WI38 (cell line): ENCODE data around the gene TCF7L2.

Experiments used
- H3K4me3 ChIP-seq: 2 replicates; pipeline ENCODE4 v1.5.1; 2011; ENCODE audit warnings: low read depth, mild to moderate bottlenecking, control low read depth, low read length
- TF ChIP-seq, protein P1 (sequence below): IDR thresholded peaks from 2 replicates; pipeline ENCODE4 v1.5.1; 2012; ENCODE audit warnings: low read depth, mild to moderate bottlenecking, control low read depth, low read length

TCF7L2 gene

DNA sequence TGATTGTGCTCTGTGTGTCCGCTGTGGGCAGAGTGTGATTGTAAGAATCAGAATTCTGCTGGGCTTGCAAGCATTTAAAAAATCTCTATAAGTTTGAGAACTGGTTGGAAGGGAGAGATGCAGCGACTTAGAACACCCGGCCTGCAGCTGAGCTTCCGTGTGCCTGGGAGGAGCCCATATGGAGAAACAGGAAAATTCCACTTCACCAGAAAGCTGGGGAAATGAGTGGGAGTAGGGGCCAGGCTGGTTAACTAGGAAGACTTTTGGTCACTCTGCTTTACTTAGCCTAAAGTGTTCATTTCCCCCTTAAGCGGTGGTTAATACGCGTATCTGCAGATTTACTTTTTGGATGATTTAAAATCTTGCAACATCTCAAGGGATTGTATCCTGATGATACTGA is 72.2 kb downstream of the TCF7L2 start:
- TF ChIP-seq, protein P1, sequence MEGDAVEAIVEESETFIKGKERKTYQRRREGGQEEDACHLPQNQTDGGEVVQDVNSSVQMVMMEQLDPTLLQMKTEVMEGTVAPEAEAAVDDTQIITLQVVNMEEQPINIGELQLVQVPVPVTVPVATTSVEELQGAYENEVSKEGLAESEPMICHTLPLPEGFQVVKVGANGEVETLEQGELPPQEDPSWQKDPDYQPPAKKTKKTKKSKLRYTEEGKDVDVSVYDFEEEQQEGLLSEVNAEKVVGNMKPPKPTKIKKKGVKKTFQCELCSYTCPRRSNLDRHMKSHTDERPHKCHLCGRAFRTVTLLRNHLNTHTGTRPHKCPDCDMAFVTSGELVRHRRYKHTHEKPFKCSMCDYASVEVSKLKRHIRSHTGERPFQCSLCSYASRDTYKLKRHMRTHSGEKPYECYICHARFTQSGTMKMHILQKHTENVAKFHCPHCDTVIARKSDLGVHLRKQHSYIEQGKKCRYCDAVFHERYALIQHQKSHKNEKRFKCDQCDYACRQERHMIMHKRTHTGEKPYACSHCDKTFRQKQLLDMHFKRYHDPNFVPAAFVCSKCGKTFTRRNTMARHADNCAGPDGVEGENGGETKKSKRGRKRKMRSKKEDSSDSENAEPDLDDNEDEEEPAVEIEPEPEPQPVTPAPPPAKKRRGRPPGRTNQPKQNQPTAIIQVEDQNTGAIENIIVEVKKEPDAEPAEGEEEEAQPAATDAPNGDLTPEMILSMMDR = no peak
- H3K4me3 ChIP-seq = no peak overlapping the region

DNA sequence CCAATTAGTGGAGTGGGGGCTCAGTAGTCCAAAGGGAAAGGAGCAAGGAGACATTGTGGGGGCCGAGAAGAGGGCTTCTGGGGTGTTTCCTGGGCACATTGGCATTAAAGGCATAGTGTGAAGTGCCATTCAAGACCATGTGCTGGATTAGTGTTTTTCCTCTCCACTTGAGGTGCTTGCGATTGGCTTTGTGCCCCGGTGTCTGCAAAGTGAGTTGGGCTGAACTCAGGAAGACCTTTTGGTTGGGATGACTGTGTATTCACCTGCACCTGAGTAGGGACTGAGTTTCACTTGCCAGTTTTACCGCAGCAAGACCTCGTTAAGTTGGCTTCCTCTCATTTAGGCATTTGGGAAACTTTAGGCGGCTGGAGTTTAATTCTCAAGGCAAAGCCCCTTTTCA is 73.0 kb downstream of the TCF7L2 start:
- no peak overlapping the region for H3K4me3 ChIP-seq
- TF ChIP-seq, protein P1 = no peak

GRCh38 chr10:113024930-113025329 is 74.9 kb downstream of the TCF7L2 start:
- no peak overlapping the region for H3K4me3 ChIP-seq

DNA sequence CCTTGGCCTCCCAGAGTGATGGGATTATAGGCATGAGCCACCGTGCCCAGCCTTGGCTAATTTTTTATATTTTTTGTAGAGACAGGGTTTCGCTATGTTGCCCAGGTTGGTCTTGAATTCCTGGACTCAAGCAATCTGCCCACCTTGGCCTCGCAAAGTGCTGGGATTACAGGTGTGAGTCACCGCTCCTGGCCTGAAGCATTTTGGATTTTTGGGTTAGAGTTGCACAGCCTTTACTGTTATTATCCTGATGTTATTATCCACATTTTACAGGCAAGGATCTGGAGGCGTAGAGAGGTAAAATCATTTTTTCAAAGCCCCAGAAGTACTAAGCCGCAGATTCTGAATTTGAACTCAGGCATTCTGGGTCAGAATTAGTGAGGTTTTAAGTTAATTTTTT is 75.4 kb downstream of the TCF7L2 start:
- TF ChIP-seq, protein P1 = no peak

More at GRCh38 chr10:113024930-113025329, 74.9 kb downstream of the TCF7L2 start:
- TF ChIP-seq, protein P1 = no peak

DNA sequence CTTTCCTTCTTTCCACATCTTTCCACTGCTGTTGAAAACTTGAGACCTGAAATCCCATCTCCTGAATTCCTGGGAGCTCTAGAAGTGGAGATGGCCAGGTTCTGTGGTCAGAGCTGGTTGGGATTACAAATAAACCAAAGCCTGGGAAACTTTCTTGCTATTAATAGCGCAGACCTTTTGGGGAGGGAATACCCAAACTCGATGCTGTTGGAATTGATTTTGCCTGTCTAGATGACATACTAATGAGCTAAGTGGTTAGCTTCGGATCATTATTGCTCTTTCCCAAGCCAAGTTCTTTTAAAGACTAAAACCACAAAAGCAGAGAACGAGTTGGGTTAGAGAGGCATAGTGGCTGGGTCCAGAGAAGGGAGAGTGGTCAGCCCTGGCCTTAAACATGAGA is 76.6 kb downstream of the TCF7L2 start:
- no peak overlapping the region for H3K4me3 ChIP-seq
- TF ChIP-seq, protein P1 = no peak

More for the DNA sequence above, 75.4 kb downstream of the TCF7L2 start:
- H3K4me3 ChIP-seq = no peak overlapping the region

- no peak overlapping the region for H3K4me3 ChIP-seq
- TF ChIP-seq, protein P1 = no peak
These were observed 77.2 kb downstream of the TCF7L2 start for GRCh38 chr10:113027230-113027573.

- TF ChIP-seq, protein P1 = no peak
- no peak overlapping the region for H3K4me3 ChIP-seq
These were observed 77.8 kb downstream of the TCF7L2 start for GRCh38 chr10:113027574-113028455.
